ENCODE data around the gene FGF14. TPM values are rescaled to one million over a fixed set of nuclear protein-coding genes. Genes with fewer than 3 reads are reported as not detected.

Gene FGF14
- total RNA-seq, 2 experiments from 2014 or later: not detected

GRCh38 chr13:101784313-101784712 lies 617.5 kb downstream of the FGF14 start:
- no peaks in the 10 kb centered on the region for H3K4me1 Mint-ChIP-seq
- CTCF ChIA-PET: no interaction called here
- no peaks in the 10 kb centered on the region for H3K9me3 Mint-ChIP-seq (ENCODE audit: low read depth)
- ATAC-seq (no peak), DNase-seq (no peak)
- peaks cover 10% of the 10 kb centered on the region for H3K27me3 Mint-ChIP-seq
- H3K36me3 Mint-ChIP-seq: no peaks in the 10 kb centered on the region
- no peak overlapping the region for H3K4me3 Mint-ChIP-seq
- no peak overlapping the region for H3K27ac Mint-ChIP-seq

- peaks cover 6% of the 10 kb centered on the region for H3K27me3 Mint-ChIP-seq
- H3K36me3 Mint-ChIP-seq: no peaks in the 10 kb centered on the region
- H3K27ac Mint-ChIP-seq: no peak overlapping the region
- no peak for DNase-seq
- no peak overlapping the region for H3K4me3 Mint-ChIP-seq
- H3K9me3 Mint-ChIP-seq (ENCODE audit: low read depth): no peaks in the 10 kb centered on the region
- CTCF ChIA-PET: no interaction called here
- no peaks in the 10 kb centered on the region for H3K4me1 Mint-ChIP-seq
- no peak for ATAC-seq
Observed at GRCh38 chr13:101783554-101783953, 618.3 kb downstream of the FGF14 start.

GRCh38 chr13:101780211-101780610 lies 621.6 kb downstream of the FGF14 start:
- Mint-ChIP-seq H3K9me3 (ENCODE audit: low read depth) (no peaks in the 10 kb centered on the region), H3K36me3 (no peaks in the 10 kb centered on the region), H3K27me3 (no peaks in the 10 kb centered on the region), H3K27ac (no peak overlapping the region), H3K4me1 (no peaks in the 10 kb centered on the region), H3K4me3 (no peak overlapping the region)
- ATAC-seq (no peak), DNase-seq (no peak)
- CTCF ChIA-PET: no interaction called here

- no peak overlapping the region for H3K27ac Mint-ChIP-seq
- no peaks in the 10 kb centered on the region for H3K27me3 Mint-ChIP-seq
- CTCF ChIA-PET: no interaction called here
- H3K4me1 Mint-ChIP-seq: no peaks in the 10 kb centered on the region
- no peaks in the 10 kb centered on the region for H3K9me3 Mint-ChIP-seq (ENCODE audit: low read depth)
- no peaks in the 10 kb centered on the region for H3K36me3 Mint-ChIP-seq
- no peak for ATAC-seq
- DNase-seq: no peak
- no peak overlapping the region for H3K4me3 Mint-ChIP-seq
Observed at GRCh38 chr13:101779147-101779546, 622.7 kb downstream of the FGF14 start.

GRCh38 chr13:101775267-101775666 lies 626.6 kb downstream of the FGF14 start:
- no peak overlapping the region for H3K4me3 Mint-ChIP-seq

GRCh38 chr13:101774393-101774792 lies 627.5 kb downstream of the FGF14 start:
- Mint-ChIP-seq H3K4me3 (no peak overlapping the region), H3K36me3 (no peaks in the 10 kb centered on the region), H3K27ac (no peak overlapping the region), H3K9me3 (ENCODE audit: low read depth) (no peaks in the 10 kb centered on the region), H3K4me1 (no peaks in the 10 kb centered on the region), H3K27me3 (peaks cover 7% of the 10 kb centered on the region)
- no peak for ATAC-seq
- DNase-seq: no peak
- CTCF ChIA-PET: no interaction called here

More at GRCh38 chr13:101775267-101775666, 626.6 kb downstream of the FGF14 start:
- Mint-ChIP-seq H3K4me1 (no peaks in the 10 kb centered on the region), H3K27ac (no peak overlapping the region), H3K36me3 (no peaks in the 10 kb centered on the region), H3K27me3 (peaks cover 2% of the 10 kb centered on the region), H3K9me3 (ENCODE audit: low read depth) (no peaks in the 10 kb centered on the region)
- CTCF ChIA-PET: no interaction called here
- ATAC-seq: no peak
- no peak for DNase-seq

- no peaks in the 10 kb centered on the region for H3K36me3 Mint-ChIP-seq
- H3K9me3 Mint-ChIP-seq (ENCODE audit: low read depth): no peaks in the 10 kb centered on the region
- H3K27me3 Mint-ChIP-seq: peaks cover 13% of the 10 kb centered on the region
- H3K4me1 Mint-ChIP-seq: no peaks in the 10 kb centered on the region
- CTCF ChIA-PET: no interaction called here
- DNase-seq: no peak
- H3K4me3 Mint-ChIP-seq: no peak overlapping the region
- ATAC-seq: no peak
- H3K27ac Mint-ChIP-seq: no peak overlapping the region
Observed at GRCh38 chr13:101773062-101773461, 628.8 kb downstream of the FGF14 start.

GRCh38 chr13:101767131-101767530 lies 634.7 kb downstream of the FGF14 start:
- DNase-seq (no peak), ATAC-seq (no peak)
- CTCF ChIA-PET: no interaction called here

GRCh38 chr13:101763191-101763590 lies 638.7 kb downstream of the FGF14 start:
- Mint-ChIP-seq H3K4me3 (no peak overlapping the region), H3K36me3 (no peaks in the 10 kb centered on the region), H3K27me3 (peaks cover 24% of the 10 kb centered on the region), H3K4me1 (no peaks in the 10 kb centered on the region), H3K27ac (no peak overlapping the region), H3K9me3 (ENCODE audit: low read depth) (no peaks in the 10 kb centered on the region)
- ATAC-seq (no peak), DNase-seq (no peak)
- CTCF ChIA-PET: no interaction called here

More at GRCh38 chr13:101767131-101767530, 634.7 kb downstream of the FGF14 start:
- no peaks in the 10 kb centered on the region for H3K4me1 Mint-ChIP-seq
- H3K27ac Mint-ChIP-seq: no peak overlapping the region
- no peak overlapping the region for H3K4me3 Mint-ChIP-seq
- H3K9me3 Mint-ChIP-seq (ENCODE audit: low read depth): no peaks in the 10 kb centered on the region
- H3K36me3 Mint-ChIP-seq: no peaks in the 10 kb centered on the region
- H3K27me3 Mint-ChIP-seq: peaks cover 19% of the 10 kb centered on the region

- ATAC-seq: no peak
- Mint-ChIP-seq H3K4me1 (no peaks in the 10 kb centered on the region), H3K9me3 (ENCODE audit: low read depth) (no peaks in the 10 kb centered on the region), H3K27me3 (peaks cover 16% of the 10 kb centered on the region), H3K36me3 (no peaks in the 10 kb centered on the region), H3K27ac (no peak overlapping the region), H3K4me3 (no peak overlapping the region)
- DNase-seq: no peak
- CTCF ChIA-PET: interaction anchor here (1.1 to 1.3 kb wide), 2 partner anchors 117 to 243 kb away, joined by 3 to 5 read pairs; no protein-coding TSS in a partner anchor
Observed at GRCh38 chr13:101757446-101758039, 644.3 kb downstream of the FGF14 start.

GRCh38 chr13:101755228-101755887 lies 646.5 kb downstream of the FGF14 start:
- CTCF ChIA-PET: no interaction called here
- Mint-ChIP-seq H3K27me3 (peaks cover 12% of the 10 kb centered on the region), H3K36me3 (no peaks in the 10 kb centered on the region), H3K9me3 (ENCODE audit: low read depth) (no peaks in the 10 kb centered on the region), H3K4me3 (no peak overlapping the region), H3K4me1 (no peaks in the 10 kb centered on the region), H3K27ac (no peak overlapping the region)
- no peak for DNase-seq
- ATAC-seq: no peak

GRCh38 chr13:101752432-101752831 lies 649.4 kb downstream of the FGF14 start:
- ATAC-seq: no peak

GRCh38 chr13:101751488-101751887 lies 650.4 kb downstream of the FGF14 start:
- DNase-seq (no peak), ATAC-seq (no peak)
- H3K4me3 Mint-ChIP-seq: no peak overlapping the region
- no peaks in the 10 kb centered on the region for H3K36me3 Mint-ChIP-seq
- no peaks in the 10 kb centered on the region for H3K9me3 Mint-ChIP-seq (ENCODE audit: low read depth)
- CTCF ChIA-PET: no interaction called here
- no peak overlapping the region for H3K27ac Mint-ChIP-seq
- H3K27me3 Mint-ChIP-seq: peaks cover 4% of the 10 kb centered on the region
- H3K4me1 Mint-ChIP-seq: no peaks in the 10 kb centered on the region

More at GRCh38 chr13:101752432-101752831, 649.4 kb downstream of the FGF14 start:
- Mint-ChIP-seq H3K9me3 (ENCODE audit: low read depth) (no peaks in the 10 kb centered on the region), H3K27me3 (peaks cover 3% of the 10 kb centered on the region), H3K36me3 (no peaks in the 10 kb centered on the region), H3K27ac (no peak overlapping the region), H3K4me1 (no peaks in the 10 kb centered on the region), H3K4me3 (no peak overlapping the region)
- CTCF ChIA-PET: no interaction called here
- no peak for DNase-seq

- Mint-ChIP-seq H3K9me3 (ENCODE audit: low read depth) (no peaks in the 10 kb centered on the region), H3K4me3 (no peak overlapping the region), H3K27ac (no peak overlapping the region), H3K4me1 (no peaks in the 10 kb centered on the region), H3K27me3 (peaks cover 6% of the 10 kb centered on the region), H3K36me3 (no peaks in the 10 kb centered on the region)
- no peak for ATAC-seq
- no peak for DNase-seq
- CTCF ChIA-PET: no interaction called here
Observed at GRCh38 chr13:101749584-101749983, 652.3 kb downstream of the FGF14 start.
